ENCODE measurements around the gene ZDHHC13.

DNA sequence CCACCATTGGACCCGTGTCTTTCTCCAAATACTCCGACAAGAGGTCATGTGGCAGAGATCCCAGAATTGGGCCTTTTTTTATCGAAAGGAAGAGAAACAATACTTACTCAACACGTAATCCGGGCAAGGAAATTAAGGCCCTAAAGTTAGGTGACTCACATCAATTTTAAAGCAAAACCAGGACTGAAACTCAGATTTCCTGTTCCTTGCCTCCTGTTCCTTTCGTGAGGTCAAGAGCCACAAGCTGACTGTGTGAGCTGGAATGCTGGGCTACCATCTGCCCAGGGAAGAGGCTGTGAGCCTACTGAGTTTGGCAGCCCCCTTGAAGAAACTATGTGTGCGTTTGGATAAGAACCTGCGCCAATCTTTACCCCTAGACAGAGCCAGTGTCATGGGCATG lies 29.3 kb upstream of the ZDHHC13 start:
- no peak for TF ChIP-seq POLR2AphosphoS5 (IDR thresholded peaks at IDR 0.05; ENCODE audit: low read depth, low read length)
- TF ChIP-seq, protein P1, sequence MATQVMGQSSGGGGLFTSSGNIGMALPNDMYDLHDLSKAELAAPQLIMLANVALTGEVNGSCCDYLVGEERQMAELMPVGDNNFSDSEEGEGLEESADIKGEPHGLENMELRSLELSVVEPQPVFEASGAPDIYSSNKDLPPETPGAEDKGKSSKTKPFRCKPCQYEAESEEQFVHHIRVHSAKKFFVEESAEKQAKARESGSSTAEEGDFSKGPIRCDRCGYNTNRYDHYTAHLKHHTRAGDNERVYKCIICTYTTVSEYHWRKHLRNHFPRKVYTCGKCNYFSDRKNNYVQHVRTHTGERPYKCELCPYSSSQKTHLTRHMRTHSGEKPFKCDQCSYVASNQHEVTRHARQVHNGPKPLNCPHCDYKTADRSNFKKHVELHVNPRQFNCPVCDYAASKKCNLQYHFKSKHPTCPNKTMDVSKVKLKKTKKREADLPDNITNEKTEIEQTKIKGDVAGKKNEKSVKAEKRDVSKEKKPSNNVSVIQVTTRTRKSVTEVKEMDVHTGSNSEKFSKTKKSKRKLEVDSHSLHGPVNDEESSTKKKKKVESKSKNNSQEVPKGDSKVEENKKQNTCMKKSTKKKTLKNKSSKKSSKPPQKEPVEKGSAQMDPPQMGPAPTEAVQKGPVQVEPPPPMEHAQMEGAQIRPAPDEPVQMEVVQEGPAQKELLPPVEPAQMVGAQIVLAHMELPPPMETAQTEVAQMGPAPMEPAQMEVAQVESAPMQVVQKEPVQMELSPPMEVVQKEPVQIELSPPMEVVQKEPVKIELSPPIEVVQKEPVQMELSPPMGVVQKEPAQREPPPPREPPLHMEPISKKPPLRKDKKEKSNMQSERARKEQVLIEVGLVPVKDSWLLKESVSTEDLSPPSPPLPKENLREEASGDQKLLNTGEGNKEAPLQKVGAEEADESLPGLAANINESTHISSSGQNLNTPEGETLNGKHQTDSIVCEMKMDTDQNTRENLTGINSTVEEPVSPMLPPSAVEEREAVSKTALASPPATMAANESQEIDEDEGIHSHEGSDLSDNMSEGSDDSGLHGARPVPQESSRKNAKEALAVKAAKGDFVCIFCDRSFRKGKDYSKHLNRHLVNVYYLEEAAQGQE (IDR thresholded peaks at IDR 0.05; ENCODE audit: insufficient read depth in 1 of 2, low read depth in 2 of 2, low read length in 2 of 2), result no peak
- no peak for TF ChIP-seq TAF1 (IDR thresholded peaks at IDR 0.05; ENCODE audit: borderline replicate concordance, insufficient read depth, low read length)
- no peak for TF ChIP-seq SIN3A (IDR thresholded peaks at IDR 0.05; ENCODE audit: borderline replicate concordance, insufficient read depth, low read length)
- no peak for TF ChIP-seq FOXP2 (optimal IDR thresholded peaks at IDR 0.05; ENCODE audit: borderline replicate concordance, extremely low read depth, extremely low read length, insufficient read depth)

Data from PFSK-1 (cell line).